SK-N-SH treated with all-trans-retinoic acid at 6 μM for 48 hours (cell line): ENCODE data around the gene P2RX5.
A peak's percentile ranks its signal among the peaks of the same experiment; 100 is the strongest.
"Not testable (repeated sequence)": the region's sequence is repeated elsewhere in the genome, so short reads cannot be mapped to it uniquely, and the experiment has no call there.

Experiments
- ATAC-seq: fragments of 200-7000 bp; cut with Tn5 transposase; 3 replicates; pipeline ENCODE4 v1.9.1; 2020; ENCODE audit warnings: mild to moderate bottlenecking, moderate library complexity
- ARNTL ChIP-seq: fragments of 450-650 bp; formaldehyde crosslinking; IDR thresholded peaks from 2 replicates; pipeline ENCODE4 v1.5.0; 2020; ENCODE audit warnings: low read depth, mild to moderate bottlenecking, moderate library complexity, borderline replicate concordance
- BACH2 ChIP-seq: fragments of 250-450 bp; sonication (Bioruptor Pico); IDR thresholded peaks from 2 replicates; pipeline ENCODE4 v1.9.0; 2021; ENCODE audit warnings: mild to moderate bottlenecking, borderline replicate concordance
- CSDC2 ChIP-seq: fragments of 250-450 bp; sonication (Bioruptor Pico); IDR thresholded peaks from 2 replicates; pipeline ENCODE4 v1.5.0; 2020; ENCODE audit warnings: mild to moderate bottlenecking, moderate library complexity
- ESRRG ChIP-seq: fragments of 250-450 bp; sonication (Bioruptor Pico); IDR thresholded peaks from 2 replicates; pipeline ENCODE4 v1.6.1; 2021; ENCODE audit warnings: mild to moderate bottlenecking
- GLIS3 ChIP-seq: fragments of 250-450 bp; sonication (Bioruptor Pico); IDR thresholded peaks from 2 replicates; pipeline ENCODE4 v1.5.0; 2020; ENCODE audit warnings: mild to moderate bottlenecking, moderate library complexity
- ISL1 ChIP-seq: fragments of 250-450 bp; sonication (Bioruptor Pico); IDR thresholded peaks from 2 replicates; pipeline ENCODE4 v2.1.2; 2022; ENCODE audit warnings: mild to moderate bottlenecking, moderate library complexity
- OSR1 ChIP-seq: fragments of 250-450 bp; sonication (Bioruptor Pico); IDR thresholded peaks from 2 replicates; pipeline ENCODE4 v1.8.0; 2022; ENCODE audit warnings: moderate library complexity, mild to moderate bottlenecking, inconsistent platforms
- RARB ChIP-seq: fragments of 250-450 bp; sonication (Bioruptor Pico); IDR thresholded peaks from 2 replicates; pipeline ENCODE4 v1.8.0; 2021; ENCODE audit warnings: mild to moderate bottlenecking, moderate library complexity
- SNAI2 ChIP-seq: fragments of 250-450 bp; sonication (Bioruptor Pico); IDR thresholded peaks from 2 replicates; pipeline ENCODE4 v1.5.0; 2020; ENCODE audit warnings: mild to moderate bottlenecking, moderate library complexity
- TCF4 ChIP-seq: fragments of 250-450 bp; sonication (Bioruptor Pico); IDR thresholded peaks from 2 replicates; pipeline ENCODE4 v1.8.0; 2021; ENCODE audit warnings: mild to moderate bottlenecking, moderate library complexity, borderline replicate concordance
- TOX ChIP-seq: fragments of 250-450 bp; sonication (Bioruptor Pico); IDR thresholded peaks from 2 replicates; pipeline ENCODE4 v1.8.0; 2021; ENCODE audit warnings: mild to moderate bottlenecking, moderate library complexity, borderline replicate concordance
- ZC3H10 ChIP-seq: fragments of 250-450 bp; sonication (Bioruptor Pico); IDR thresholded peaks from 2 replicates; pipeline ENCODE4 v1.5.1; 2021; ENCODE audit warnings: mild to moderate bottlenecking, moderate library complexity
- ZFP3 ChIP-seq: fragments of 250-450 bp; sonication (Bioruptor Pico); IDR thresholded peaks from 2 replicates; pipeline ENCODE4 v1.5.0; 2020; ENCODE audit warnings: mild to moderate bottlenecking, moderate library complexity
- ZFP30 ChIP-seq: fragments of 450-650 bp; formaldehyde crosslinking; IDR thresholded peaks from 2 replicates; pipeline ENCODE4 v1.5.0; 2022; ENCODE audit warnings: mild to moderate bottlenecking, moderate library complexity
- ZNF565 ChIP-seq: fragments of 450-650 bp; formaldehyde crosslinking; conservative IDR thresholded peaks from 2 replicates; pipeline ENCODE4 v1.5.0; 2020; ENCODE audit warnings: low read depth, mild to moderate bottlenecking, moderate library complexity
- ZNF70 ChIP-seq: fragments of 450-650 bp; formaldehyde crosslinking; IDR thresholded peaks from 2 replicates; pipeline ENCODE4 v1.5.0; 2020; ENCODE audit warnings: mild to moderate bottlenecking, moderate library complexity
- ZNF8 ChIP-seq: fragments of 450-650 bp; formaldehyde crosslinking; IDR thresholded peaks from 2 replicates; pipeline ENCODE4 v1.5.0; 2020; ENCODE audit warnings: mild to moderate bottlenecking, moderate library complexity
- TF ChIP-seq, protein P1 (sequence below): fragments of 250-450 bp; sonication (Bioruptor Pico); IDR thresholded peaks from 2 replicates; pipeline ENCODE4 v1.5.0; 2020; ENCODE audit warnings: mild to moderate bottlenecking, moderate library complexity
- TF ChIP-seq, protein P2 (sequence below): fragments of 250-450 bp; sonication (Bioruptor Pico); IDR thresholded peaks from 2 replicates; pipeline ENCODE4 v1.8.0; 2021; ENCODE audit warnings: low read depth, mild to moderate bottlenecking, moderate library complexity, borderline replicate concordance
- TF ChIP-seq, protein P3 (sequence below): fragments of 250-450 bp; sonication (Bioruptor Pico); IDR thresholded peaks from 2 replicates; pipeline ENCODE4 v1.5.1; 2020; ENCODE audit warnings: low read depth, mild to moderate bottlenecking, moderate library complexity
- TF ChIP-seq, protein P4 (sequence below): fragments of 250-450 bp; sonication (Bioruptor Pico); IDR thresholded peaks from 2 replicates; pipeline ENCODE4 v1.8.0; 2020; ENCODE audit warnings: mild to moderate bottlenecking, moderate library complexity, borderline replicate concordance

The P2RX5 gene

DNA sequence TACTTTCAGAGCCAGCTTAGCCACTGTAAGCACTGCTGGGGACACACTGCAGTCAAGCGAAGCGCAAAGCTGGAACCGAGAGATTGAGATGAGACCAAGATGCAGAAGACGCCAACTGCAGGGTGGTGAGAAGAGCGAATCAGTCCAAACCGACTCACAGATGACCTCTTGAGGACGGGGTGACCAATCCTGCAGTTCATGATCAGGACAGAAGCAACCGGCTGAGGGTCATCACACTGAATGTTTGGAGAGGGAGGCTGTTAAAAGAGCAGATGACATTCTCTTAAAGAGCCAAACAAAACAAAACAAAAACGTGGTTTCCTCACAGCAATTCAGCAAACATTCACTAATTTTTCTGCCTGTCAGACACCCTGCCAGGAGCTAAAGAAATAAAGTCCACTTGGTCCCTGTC is 36.3 kb upstream of the P2RX5 start (continued):
- TF ChIP-seq, protein P1, sequence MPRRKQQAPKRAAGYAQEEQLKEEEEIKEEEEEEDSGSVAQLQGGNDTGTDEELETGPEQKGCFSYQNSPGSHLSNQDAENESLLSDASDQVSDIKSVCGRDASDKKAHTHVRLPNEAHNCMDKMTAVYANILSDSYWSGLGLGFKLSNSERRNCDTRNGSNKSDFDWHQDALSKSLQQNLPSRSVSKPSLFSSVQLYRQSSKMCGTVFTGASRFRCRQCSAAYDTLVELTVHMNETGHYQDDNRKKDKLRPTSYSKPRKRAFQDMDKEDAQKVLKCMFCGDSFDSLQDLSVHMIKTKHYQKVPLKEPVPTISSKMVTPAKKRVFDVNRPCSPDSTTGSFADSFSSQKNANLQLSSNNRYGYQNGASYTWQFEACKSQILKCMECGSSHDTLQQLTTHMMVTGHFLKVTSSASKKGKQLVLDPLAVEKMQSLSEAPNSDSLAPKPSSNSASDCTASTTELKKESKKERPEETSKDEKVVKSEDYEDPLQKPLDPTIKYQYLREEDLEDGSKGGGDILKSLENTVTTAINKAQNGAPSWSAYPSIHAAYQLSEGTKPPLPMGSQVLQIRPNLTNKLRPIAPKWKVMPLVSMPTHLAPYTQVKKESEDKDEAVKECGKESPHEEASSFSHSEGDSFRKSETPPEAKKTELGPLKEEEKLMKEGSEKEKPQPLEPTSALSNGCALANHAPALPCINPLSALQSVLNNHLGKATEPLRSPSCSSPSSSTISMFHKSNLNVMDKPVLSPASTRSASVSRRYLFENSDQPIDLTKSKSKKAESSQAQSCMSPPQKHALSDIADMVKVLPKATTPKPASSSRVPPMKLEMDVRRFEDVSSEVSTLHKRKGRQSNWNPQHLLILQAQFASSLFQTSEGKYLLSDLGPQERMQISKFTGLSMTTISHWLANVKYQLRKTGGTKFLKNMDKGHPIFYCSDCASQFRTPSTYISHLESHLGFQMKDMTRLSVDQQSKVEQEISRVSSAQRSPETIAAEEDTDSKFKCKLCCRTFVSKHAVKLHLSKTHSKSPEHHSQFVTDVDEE (CRISPR knock-in tag) = no peak
- TF ChIP-seq GLIS3 (CRISPR knock-in tag) = no peak
- no peak for TF ChIP-seq OSR1
- TF ChIP-seq BACH2 (CRISPR knock-in tag) = no peak
- no peak for TF ChIP-seq ZNF8
- TF ChIP-seq CSDC2 (CRISPR knock-in tag) = no peak
- no peak for TF ChIP-seq ISL1 (CRISPR knock-in tag)
- no peak for TF ChIP-seq ZC3H10

DNA sequence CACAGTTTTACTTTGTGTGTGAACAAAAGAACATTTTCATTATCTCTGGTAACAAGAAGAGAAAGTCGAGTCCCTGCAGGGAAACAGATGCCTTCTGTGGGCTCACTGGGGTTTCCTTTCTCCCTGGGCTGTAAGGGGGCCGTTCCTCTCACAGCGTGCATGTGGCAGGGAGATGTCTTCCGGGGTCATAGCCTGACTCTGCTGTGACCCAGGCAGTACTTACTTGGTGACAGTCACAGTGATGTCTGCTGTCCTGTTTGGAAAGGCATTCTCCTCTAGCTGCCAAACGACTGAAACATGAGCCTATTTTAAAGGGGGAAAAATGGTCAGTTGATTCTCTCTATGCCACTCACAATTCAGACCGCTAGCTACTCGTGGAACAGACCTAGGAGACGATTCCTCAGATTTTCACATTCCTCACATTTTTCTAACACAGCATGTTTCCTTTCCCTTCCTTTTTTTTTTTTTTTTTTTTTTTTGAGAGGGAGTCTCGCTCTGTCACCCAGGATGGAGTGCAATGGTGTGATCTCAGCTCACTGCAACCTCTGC is 35.0 kb upstream of the P2RX5 start:
- no peak for TF ChIP-seq ZFP30 (CRISPR knock-in tag)
- TF ChIP-seq ZNF8 = no peak
- no peak for TF ChIP-seq ARNTL (CRISPR knock-in tag)
- TF ChIP-seq, protein P2, sequence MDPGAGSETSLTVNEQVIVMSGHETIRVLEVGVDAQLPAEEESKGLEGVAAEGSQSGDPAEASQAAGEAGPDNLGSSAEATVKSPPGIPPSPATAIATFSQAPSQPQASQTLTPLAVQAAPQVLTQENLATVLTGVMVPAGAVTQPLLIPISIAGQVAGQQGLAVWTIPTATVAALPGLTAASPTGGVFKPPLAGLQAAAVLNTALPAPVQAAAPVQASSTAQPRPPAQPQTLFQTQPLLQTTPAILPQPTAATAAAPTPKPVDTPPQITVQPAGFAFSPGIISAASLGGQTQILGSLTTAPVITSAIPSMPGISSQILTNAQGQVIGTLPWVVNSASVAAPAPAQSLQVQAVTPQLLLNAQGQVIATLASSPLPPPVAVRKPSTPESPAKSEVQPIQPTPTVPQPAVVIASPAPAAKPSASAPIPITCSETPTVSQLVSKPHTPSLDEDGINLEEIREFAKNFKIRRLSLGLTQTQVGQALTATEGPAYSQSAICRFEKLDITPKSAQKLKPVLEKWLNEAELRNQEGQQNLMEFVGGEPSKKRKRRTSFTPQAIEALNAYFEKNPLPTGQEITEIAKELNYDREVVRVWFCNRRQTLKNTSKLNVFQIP (CRISPR knock-in tag) = no peak
- no peak for TF ChIP-seq TOX (CRISPR knock-in tag)
- TF ChIP-seq, protein P3, sequence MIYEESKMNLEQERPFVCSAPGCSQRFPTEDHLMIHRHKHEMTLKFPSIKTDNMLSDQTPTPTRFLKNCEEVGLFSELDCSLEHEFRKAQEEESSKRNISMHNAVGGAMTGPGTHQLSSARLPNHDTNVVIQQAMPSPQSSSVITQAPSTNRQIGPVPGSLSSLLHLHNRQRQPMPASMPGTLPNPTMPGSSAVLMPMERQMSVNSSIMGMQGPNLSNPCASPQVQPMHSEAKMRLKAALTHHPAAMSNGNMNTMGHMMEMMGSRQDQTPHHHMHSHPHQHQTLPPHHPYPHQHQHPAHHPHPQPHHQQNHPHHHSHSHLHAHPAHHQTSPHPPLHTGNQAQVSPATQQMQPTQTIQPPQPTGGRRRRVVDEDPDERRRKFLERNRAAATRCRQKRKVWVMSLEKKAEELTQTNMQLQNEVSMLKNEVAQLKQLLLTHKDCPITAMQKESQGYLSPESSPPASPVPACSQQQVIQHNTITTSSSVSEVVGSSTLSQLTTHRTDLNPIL (CRISPR knock-in tag) = no peak
- TF ChIP-seq ZFP3 (CRISPR knock-in tag) = no peak
- TF ChIP-seq RARB = no peak
- TF ChIP-seq ISL1 (CRISPR knock-in tag) = no peak
- ATAC-seq = peak; percentile 71

DNA sequence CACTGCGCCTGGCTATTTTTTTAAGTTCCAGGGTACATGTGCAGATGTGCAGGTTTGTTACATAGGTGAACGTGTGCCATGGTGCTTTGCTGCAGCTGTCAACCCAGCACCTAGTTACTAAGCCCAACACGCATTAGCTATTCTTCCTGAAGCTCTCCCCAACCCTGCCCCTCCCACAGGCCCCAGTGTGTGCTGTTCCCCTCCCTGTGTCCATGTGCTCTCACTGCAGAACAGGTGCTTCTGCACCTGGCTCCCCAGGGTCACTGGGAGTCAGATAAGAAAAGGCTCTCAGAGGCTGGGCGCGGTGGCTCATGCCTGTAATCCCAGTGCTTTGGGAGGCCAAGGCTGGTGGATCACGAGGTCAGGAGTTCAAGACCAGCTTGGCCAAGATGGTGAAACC is 33.9 kb upstream of the P2RX5 start:
- no peak for ATAC-seq
- TF ChIP-seq ZNF565 (CRISPR knock-in tag) (no peak), SNAI2 (CRISPR knock-in tag) (no peak), CSDC2 (CRISPR knock-in tag) (no peak), ZFP3 (CRISPR knock-in tag) (no peak)
- TF ChIP-seq, protein P4, sequence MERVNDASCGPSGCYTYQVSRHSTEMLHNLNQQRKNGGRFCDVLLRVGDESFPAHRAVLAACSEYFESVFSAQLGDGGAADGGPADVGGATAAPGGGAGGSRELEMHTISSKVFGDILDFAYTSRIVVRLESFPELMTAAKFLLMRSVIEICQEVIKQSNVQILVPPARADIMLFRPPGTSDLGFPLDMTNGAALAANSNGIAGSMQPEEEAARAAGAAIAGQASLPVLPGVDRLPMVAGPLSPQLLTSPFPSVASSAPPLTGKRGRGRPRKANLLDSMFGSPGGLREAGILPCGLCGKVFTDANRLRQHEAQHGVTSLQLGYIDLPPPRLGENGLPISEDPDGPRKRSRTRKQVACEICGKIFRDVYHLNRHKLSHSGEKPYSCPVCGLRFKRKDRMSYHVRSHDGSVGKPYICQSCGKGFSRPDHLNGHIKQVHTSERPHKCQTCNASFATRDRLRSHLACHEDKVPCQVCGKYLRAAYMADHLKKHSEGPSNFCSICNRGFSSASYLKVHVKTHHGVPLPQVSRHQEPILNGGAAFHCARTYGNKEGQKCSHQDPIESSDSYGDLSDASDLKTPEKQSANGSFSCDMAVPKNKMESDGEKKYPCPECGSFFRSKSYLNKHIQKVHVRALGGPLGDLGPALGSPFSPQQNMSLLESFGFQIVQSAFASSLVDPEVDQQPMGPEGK (CRISPR knock-in tag) = no peak

DNA sequence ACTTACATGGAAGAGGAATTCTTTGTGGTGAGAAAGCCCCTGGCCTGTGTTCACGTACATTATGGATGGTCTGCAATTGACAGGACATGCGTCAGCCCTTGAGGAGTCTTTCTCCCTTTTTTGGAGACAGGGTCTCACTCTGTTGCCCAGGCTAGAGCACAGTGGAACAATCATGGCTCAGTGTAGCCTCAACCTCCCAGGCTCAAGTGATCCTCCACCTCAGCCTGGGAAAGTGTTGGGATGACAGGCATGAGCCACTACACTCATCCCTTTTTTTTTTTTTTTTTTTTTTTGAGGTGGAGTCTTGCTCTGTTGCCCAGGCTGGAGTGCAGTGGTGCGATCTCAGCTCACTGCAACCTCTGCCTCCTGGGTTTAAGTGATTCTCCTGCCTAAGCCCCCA is 32.1 kb upstream of the P2RX5 start:
- not testable (repeated sequence) for ATAC-seq

DNA sequence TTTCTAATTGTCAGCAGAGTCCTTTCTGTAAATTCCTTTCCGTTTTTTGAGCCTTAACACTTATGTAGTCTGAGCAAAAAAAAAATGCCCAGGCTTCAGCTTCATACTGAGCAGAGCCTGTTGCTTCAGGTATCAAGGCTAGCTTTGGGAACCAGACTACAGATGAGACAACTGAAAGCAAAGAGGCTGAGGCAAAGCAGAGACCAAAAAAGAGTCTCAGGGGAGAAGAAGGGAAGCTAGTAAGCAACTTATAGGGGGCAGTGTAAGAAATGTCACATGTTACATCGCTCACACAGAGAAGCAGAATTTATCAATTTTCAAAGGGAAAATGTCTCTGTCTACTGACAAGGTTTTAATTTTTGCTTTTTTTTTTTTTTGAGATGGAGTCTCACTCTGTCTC is 31.1 kb upstream of the P2RX5 start:
- ATAC-seq = no peak
- TF ChIP-seq, protein P1 (CRISPR knock-in tag) = no peak
- TF ChIP-seq CSDC2 (CRISPR knock-in tag) = no peak
- no peak for TF ChIP-seq OSR1
- no peak for TF ChIP-seq ZNF70 (CRISPR knock-in tag)
- TF ChIP-seq ZC3H10 = no peak
- no peak for TF ChIP-seq ISL1 (CRISPR knock-in tag)
- no peak for TF ChIP-seq ZFP3 (CRISPR knock-in tag)
- no peak for TF ChIP-seq GLIS3 (CRISPR knock-in tag)
- no peak for TF ChIP-seq ESRRG (CRISPR knock-in tag)
- TF ChIP-seq ARNTL (CRISPR knock-in tag) = no peak
- no peak for TF ChIP-seq ZFP30 (CRISPR knock-in tag)
- TF ChIP-seq ZNF8 = no peak
- no peak for TF ChIP-seq BACH2 (CRISPR knock-in tag)
- TF ChIP-seq TCF4 (CRISPR knock-in tag) = no peak
- TF ChIP-seq RARB = no peak
- TF ChIP-seq, protein P2 (CRISPR knock-in tag) = no peak
